SH-SY5Y (cell line): ENCODE measurements around the gene GP1BA.

ENCODE experiments used
- GATA2 ChIP-seq: IDR thresholded peaks from 2 replicates; pipeline ENCODE4 v1.6.1; 2011; ENCODE audit warnings: mild to moderate bottlenecking, low read depth, low read length
- GATA3 ChIP-seq: IDR thresholded peaks from 2 replicates; pipeline ENCODE4 v1.6.1; 2011; ENCODE audit warnings: low read depth, mild to moderate bottlenecking, low read length, moderate library complexity

- TF ChIP-seq GATA2 (no peak), GATA3 (no peak)
Observed at GRCh38 chr17:4934173-4934979, 2.3 kb downstream of the GP1BA start.
